ENCODE results near the gene CLTCL1. TPM values are rescaled to one million over a fixed set of nuclear protein-coding genes. Genes with fewer than 3 reads are reported as not detected.
"Not testable (repeated sequence)": the region's sequence is repeated elsewhere in the genome, so short reads cannot be mapped to it uniquely, and the experiment has no call there.

CLTCL1 gene
- total RNA-seq, 4 donors from 2014 or later, result 4.8 to 8.9 (median 6.0) TPM

DNA sequence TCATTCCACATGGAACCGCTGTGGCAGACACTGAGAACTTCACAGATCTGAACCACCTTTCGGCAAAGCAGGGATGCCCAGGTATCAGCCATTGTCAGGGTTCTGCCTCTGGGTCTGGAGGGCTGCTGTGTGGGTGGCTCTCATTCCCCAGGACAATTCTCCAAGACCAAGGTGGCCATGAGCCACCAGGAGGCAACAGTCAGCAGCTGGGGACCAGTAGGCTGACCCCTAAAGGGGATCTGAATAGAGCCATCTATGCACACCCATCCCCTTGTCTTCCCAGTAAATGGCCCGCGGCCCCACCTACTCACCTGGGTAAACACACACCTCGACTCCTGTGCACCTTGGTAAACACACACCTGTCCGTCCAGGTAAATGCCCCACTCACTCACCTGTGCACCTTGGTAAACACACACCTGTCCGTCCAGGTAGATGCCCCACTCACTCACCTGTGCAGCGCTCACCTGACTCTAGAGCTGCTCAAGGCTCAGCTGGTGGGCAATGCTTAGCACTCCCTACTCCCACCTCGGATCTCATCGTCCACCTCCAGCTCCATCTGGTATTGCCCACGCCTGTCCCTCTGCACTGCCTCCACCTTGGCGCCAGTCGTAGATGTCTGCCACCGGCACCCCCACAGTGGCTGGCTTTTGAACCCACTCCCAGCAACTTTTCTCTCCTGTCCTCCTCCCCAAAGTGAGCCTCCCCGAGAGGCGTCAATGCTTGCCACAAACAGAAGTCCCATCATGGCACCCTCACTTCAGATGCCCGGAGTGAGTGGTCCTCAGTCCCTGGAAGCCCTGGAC is 123.2 kb downstream of the CLTCL1 start:
- Histone ChIP-seq H3K9me3 (no peaks in the 10 kb centered on the region), H3K27me3 (peaks cover 0 to 66% (median 15%) of the 10 kb centered on the region in 4 donors), H3K4me3 (no peak overlapping the region), H3K27ac (replicated peaks in 1 of 4) (no peak overlapping the region), H3K36me3 (no peaks in the 10 kb centered on the region), H3K4me1 (peaks cover 37 to 39% (median 38%) of the 10 kb centered on the region in 4 donors)
- WGBS, result 70% methylated on average over 15 of the region's 17 CpGs
- DNase-seq (ENCODE audit: extremely low spot score), result no peak
- TF ChIP-seq POLR2AphosphoS5 (IDR thresholded peaks at IDR 0.05), result no peak
- no peak for TF ChIP-seq POLR2A (IDR thresholded peaks at IDR 0.05; ENCODE audit: low read depth)
- TF ChIP-seq, protein P1, sequence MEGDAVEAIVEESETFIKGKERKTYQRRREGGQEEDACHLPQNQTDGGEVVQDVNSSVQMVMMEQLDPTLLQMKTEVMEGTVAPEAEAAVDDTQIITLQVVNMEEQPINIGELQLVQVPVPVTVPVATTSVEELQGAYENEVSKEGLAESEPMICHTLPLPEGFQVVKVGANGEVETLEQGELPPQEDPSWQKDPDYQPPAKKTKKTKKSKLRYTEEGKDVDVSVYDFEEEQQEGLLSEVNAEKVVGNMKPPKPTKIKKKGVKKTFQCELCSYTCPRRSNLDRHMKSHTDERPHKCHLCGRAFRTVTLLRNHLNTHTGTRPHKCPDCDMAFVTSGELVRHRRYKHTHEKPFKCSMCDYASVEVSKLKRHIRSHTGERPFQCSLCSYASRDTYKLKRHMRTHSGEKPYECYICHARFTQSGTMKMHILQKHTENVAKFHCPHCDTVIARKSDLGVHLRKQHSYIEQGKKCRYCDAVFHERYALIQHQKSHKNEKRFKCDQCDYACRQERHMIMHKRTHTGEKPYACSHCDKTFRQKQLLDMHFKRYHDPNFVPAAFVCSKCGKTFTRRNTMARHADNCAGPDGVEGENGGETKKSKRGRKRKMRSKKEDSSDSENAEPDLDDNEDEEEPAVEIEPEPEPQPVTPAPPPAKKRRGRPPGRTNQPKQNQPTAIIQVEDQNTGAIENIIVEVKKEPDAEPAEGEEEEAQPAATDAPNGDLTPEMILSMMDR (IDR thresholded peaks at IDR 0.05), result no peak
- TF ChIP-seq EP300 (IDR thresholded peaks at IDR 0.05), result no peak
- intact Hi-C loops (cut with DNase I), result no loop called here

DNA sequence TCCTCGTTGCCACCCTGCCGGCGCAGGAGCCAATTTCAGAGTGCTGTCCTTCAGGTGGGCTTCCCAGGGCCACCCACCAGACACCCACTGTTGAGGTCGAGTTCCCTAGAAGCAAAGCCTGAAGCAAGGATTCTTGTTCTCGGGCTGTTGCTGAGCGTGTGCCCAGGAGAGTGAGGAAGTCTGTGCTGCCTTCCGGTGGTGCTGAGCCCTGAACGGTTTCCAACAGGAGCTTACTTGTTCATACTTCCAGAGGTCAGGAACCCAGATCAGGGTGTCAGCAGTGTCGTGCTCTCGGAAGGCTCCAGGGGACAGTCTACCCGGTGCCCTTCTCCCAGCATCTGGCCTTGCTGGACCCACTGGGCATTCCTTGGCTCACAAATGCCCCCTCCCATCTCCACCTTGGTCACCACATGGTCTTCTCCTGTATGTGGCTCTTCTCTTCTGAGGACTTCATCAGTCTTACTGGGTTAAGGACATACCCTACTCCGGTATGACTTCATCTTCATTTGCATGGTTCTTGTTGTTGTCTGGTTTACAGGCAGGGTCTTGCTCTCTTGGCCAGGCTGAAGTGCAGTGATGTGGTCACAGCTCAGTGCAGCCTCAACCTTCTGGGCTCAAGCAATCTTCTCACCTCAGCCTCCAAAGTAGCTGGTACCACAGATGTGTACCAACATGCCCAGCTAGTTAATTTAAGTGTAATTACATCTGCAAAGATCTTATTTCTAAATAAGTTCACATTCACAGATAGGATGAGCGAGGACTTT is 124.2 kb downstream of the CLTCL1 start:
- peaks cover 0 to 74% (median 15%) of the 10 kb centered on the region in 4 donors for H3K27me3 ChIP-seq
- H3K36me3 ChIP-seq, result no peaks in the 10 kb centered on the region
- intact Hi-C loops (cut with DNase I), result no loop called here
- TF ChIP-seq POLR2AphosphoS5 (IDR thresholded peaks at IDR 0.05) (no peak), POLR2A (IDR thresholded peaks at IDR 0.05; ENCODE audit: low read depth) (no peak), EP300 (IDR thresholded peaks at IDR 0.05) (no peak)
- TF ChIP-seq, protein P1 (IDR thresholded peaks at IDR 0.05), result no peak
- H3K27ac ChIP-seq (replicated peaks in 1 of 4), result no peak overlapping the region
- no peaks in the 10 kb centered on the region for H3K9me3 ChIP-seq
- DNase-seq (ENCODE audit: extremely low spot score), result no peak
- WGBS, result 76% methylated on average over 9 of the region's 13 CpGs
- no peak overlapping the region for H3K4me3 ChIP-seq
- peaks cover 27 to 29% (median 28%) of the 10 kb centered on the region in 4 donors for H3K4me1 ChIP-seq

DNA sequence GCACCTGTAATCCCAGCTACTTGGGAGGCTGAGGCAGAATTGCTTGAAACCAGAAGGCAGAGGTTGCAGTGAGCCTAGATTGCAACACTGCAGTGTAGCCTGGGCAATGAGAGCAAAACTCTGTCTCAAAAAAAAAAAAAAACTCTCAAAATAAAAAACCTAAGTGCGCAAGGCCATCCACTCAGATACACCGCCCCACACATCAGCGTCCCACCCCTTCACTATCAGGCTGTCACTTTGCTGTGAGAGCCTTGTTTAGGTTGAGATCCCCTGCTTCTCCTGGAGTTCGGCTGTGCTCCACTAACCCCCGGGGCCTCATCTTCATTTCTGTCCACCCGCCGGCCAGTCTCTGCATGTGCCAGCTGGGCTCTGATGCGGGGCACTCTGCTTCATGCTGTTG is 125.1 kb downstream of the CLTCL1 start:
- TF ChIP-seq POLR2A (IDR thresholded peaks at IDR 0.05; ENCODE audit: low read depth) (no peak), EP300 (IDR thresholded peaks at IDR 0.05) (no peak), POLR2AphosphoS5 (IDR thresholded peaks at IDR 0.05) (no peak)
- TF ChIP-seq, protein P1 (IDR thresholded peaks at IDR 0.05), result no peak

DNA sequence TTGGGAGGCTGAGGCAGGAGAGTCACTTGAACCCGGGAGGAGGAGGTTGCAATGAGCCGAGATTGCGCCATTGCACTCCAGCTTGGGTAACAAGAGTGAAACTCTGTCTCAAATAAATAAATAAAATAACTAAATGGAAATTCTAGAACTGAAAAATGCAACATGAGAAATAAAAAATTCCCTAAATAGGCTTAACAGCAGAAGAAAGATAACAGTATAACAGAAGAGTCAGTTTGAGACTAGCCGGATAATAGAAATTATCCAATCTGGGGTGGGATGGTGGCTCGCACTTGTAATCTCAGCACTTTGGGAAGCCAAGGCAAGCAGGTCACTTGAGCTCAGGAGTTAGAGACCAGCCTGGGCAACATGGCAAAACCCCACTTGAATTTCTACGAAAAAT is 127.1 kb downstream of the CLTCL1 start:
- no peak for TF ChIP-seq POLR2A (IDR thresholded peaks at IDR 0.05; ENCODE audit: low read depth)
- TF ChIP-seq EP300 (IDR thresholded peaks at IDR 0.05), result no peak
- no peak for TF ChIP-seq POLR2AphosphoS5 (IDR thresholded peaks at IDR 0.05)
- TF ChIP-seq, protein P1 (IDR thresholded peaks at IDR 0.05), result no peak
- intact Hi-C loops (cut with DNase I), result no loop called here

More for the DNA sequence above, 125.1 kb downstream of the CLTCL1 start:
- H3K4me1 ChIP-seq, result peaks cover 22 to 24% (median 22%) of the 10 kb centered on the region in 4 donors
- no peaks in the 10 kb centered on the region for H3K36me3 ChIP-seq
- peaks cover 0 to 82% (median 15%) of the 10 kb centered on the region in 4 donors for H3K27me3 ChIP-seq
- H3K4me3 ChIP-seq, result no peak overlapping the region
- intact Hi-C loops (cut with DNase I), result no loop called here
- H3K27ac ChIP-seq (replicated peaks in 1 of 4), result no peak overlapping the region
- 87% methylated on average over 8 of the region's 8 CpGs for WGBS
- H3K9me3 ChIP-seq, result no peaks in the 10 kb centered on the region
- DNase-seq (ENCODE audit: extremely low spot score), result no peak

DNA sequence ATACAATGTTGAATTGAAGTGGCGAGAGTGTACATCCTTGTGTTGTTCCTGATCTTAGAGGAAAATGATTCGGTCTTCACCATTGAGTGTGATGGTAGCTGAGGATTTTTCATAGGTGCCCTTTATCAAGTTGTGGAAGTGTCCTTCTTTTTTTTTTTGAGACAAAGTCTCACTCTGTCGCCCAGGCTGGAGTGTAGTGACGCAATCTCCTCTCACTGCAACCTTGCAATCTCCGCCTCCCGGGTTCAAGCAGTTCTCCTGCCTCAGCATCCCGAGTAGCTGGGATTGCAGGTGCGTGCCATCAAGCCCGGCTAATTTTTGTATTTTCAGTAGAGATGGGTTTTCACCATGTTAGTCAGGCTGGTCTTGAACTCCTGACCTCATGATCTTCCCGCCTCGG is 132.9 kb downstream of the CLTCL1 start:
- H3K27ac ChIP-seq (replicated peaks in 1 of 4); DNase-seq (ENCODE audit: extremely low spot score); H3K4me1 ChIP-seq; H3K36me3 ChIP-seq; H3K9me3 ChIP-seq; H3K4me3 ChIP-seq; intact Hi-C loops (cut with DNase I): not testable (repeated sequence)
- peaks cover 0 to 63% (median 2%) of the 10 kb centered on the region in 4 donors for H3K27me3 ChIP-seq
- 85% methylated on average over 11 of the region's 11 CpGs for WGBS

More for the DNA sequence above, 127.1 kb downstream of the CLTCL1 start:
- Histone ChIP-seq H3K36me3 (no peaks in the 10 kb centered on the region), H3K4me3 (no peak overlapping the region), H3K27me3 (peaks cover 0 to 84% (median 14%) of the 10 kb centered on the region in 4 donors), H3K27ac (replicated peaks in 1 of 4) (no peak overlapping the region), H3K4me1 (peaks cover 5 to 7% (median 5%) of the 10 kb centered on the region in 4 donors), H3K9me3 (no peaks in the 10 kb centered on the region)
- 96% methylated on average over 6 of the region's 6 CpGs for WGBS
- DNase-seq (ENCODE audit: extremely low spot score), result no peak

DNA sequence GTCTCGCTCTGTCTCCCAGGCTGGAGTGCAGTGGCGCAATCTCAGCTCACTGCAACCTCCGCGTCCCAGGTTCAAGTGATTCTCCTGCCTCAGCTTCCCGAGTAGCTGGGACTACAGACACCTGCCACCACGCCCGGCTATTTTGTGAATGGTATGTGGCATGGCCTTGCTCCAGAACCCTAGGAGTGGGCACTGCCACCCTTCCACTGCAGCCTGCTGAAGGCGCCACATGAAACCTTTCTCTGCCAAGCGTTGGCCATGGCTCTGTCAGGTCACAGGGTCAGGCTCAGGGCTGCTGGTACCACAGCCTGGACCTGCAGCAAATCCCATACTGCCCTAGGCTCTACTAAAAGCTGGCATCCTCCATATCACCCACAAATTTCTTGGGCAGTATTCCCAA is 135.4 kb downstream of the CLTCL1 start:
- intact Hi-C loops (cut with DNase I); H3K27ac ChIP-seq (replicated peaks in 1 of 4); DNase-seq (ENCODE audit: extremely low spot score); H3K4me3 ChIP-seq; H3K9me3 ChIP-seq; H3K4me1 ChIP-seq; H3K36me3 ChIP-seq: not testable (repeated sequence)
- WGBS, result 91% methylated on average over 9 of the region's 9 CpGs
- H3K27me3 ChIP-seq, result peaks cover 0 to 65% (median 5%) of the 10 kb centered on the region in 4 donors
